Gastroesophageal sphincter (tissue), 4 donors: ENCODE results near the gene CLIP1. TPM values are rescaled to one million over a fixed set of nuclear protein-coding genes. Genes with fewer than 3 reads are reported as not detected.
A peak's percentile ranks its signal among the peaks of the same experiment; 100 is the strongest.
"Not testable (repeated sequence)": the region's sequence is repeated elsewhere in the genome, so short reads cannot be mapped to it uniquely, and the experiment has no call there.

Experiments
- ATAC-seq: fragments of 150-250 bp; one replicate; pipeline ENCODE4 v1.9.1; 2016; ENCODE audit warnings: mild to moderate bottlenecking, moderate library complexity
- H3K27ac ChIP-seq, 4 donors: fragments of 200-600 bp; sonication (generic) in 3 of 4; 1 replicate in 3 of 4; 2 replicates in 1 of 4; pipeline ENCODE4 v1.5.1; 2016 to 2019
- H3K27me3 ChIP-seq: fragments of 200-600 bp; sonication (generic); one replicate; pipeline ENCODE4 v1.5.1; 2019
- H3K36me3 ChIP-seq, 2 donors: fragments of 200-600 bp; sonication (generic); one replicate each; pipeline ENCODE4 v1.5.1; 2019; ENCODE audit warnings: control low read depth in 1 of 2
- H3K4me1 ChIP-seq, 3 donors: fragments of 200-600 bp; sonication (generic); 1 replicate in 2 of 3; 2 replicates in 1 of 3; pipeline ENCODE4 v1.5.1; 2016 to 2019; ENCODE audit warnings: control low read depth in 2 of 3
- H3K4me3 ChIP-seq, 2 donors: fragments of 200-600 bp; sonication (generic); one replicate each; pipeline ENCODE4 v1.5.1; 2019; ENCODE audit warnings: mild to moderate bottlenecking in 1 of 2, moderate library complexity in 1 of 2
- H3K9me3 ChIP-seq, 3 donors: fragments of 200-600 bp; sonication (generic); one replicate each; pipeline ENCODE4 v1.5.1; 2017 to 2019; ENCODE audit warnings: control low read depth in 2 of 3
- CTCF ChIP-seq, 4 experiments: fragments of 200-600 bp in 2 of 4; fragments of 450-650 bp in 2 of 4; sonication (generic) in 1 of 4; IDR thresholded peaks; one replicate each; pipeline ENCODE4 v1.5.1; 2017 to 2019; ENCODE audit warnings: antibody characterized with exemption in 4 of 4, mild to moderate bottlenecking in 2 of 4, moderate library complexity in 2 of 4
- EP300 ChIP-seq: sonication (generic); formaldehyde crosslinking; IDR thresholded peaks from one replicate; pipeline ENCODE4 v1.6.1; 2017; ENCODE audit warnings: antibody characterized with exemption, mild to moderate bottlenecking
- POLR2A ChIP-seq, 2 donors: fragments of 450-650 bp; IDR thresholded peaks; one replicate each; pipeline ENCODE4 v1.6.1; 2017; ENCODE audit warnings: antibody characterized with exemption in 2 of 2, mild to moderate bottlenecking in 2 of 2, moderate library complexity in 1 of 2
- POLR2AphosphoS5 ChIP-seq: sonication (generic); formaldehyde crosslinking; IDR thresholded peaks from one replicate; pipeline ENCODE4 v1.6.1; 2017; ENCODE audit warnings: antibody characterized with exemption
- WGBS, 2 donors: methylation state at CpG; one replicate each; pipeline ENCODE4 v1.1.5; 2018; ENCODE audit warnings: low coverage in 1 of 2; 5-methylcytosine and 5-hydroxymethylcytosine counted together
- total RNA-seq, 4 donors: library from RNA; depleted of rRNA; stranded (reverse); fragments of >200 nt; gene quantifications; one replicate each; pipeline ENCODE4 v1.1.0, GENCODE V29; 2016

The CLIP1 gene
- total RNA-seq, 4 donors from 2014 or later, result 186 to 272 (median 208) TPM

DNA sequence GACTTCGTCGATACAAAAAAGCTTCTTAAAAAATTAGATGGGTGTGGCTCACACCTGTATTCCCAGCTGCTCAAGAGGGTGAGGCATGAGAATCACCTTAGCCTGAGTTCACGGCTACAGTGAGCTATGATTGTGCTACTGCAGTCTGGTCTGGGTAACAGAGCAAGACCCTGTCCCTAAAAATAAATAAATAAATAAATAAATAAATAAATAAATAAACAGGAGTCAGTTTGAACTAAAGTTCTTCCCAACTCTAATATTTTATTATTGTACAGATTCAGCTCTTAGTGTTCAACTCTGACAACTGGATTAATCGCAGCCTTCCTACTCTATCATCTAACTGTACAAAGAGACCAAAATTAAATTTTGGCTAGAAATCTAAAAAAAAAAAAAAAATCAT is 12.7 kb upstream of the CLIP1 start:
- H3K4me1 ChIP-seq, result peaks cover 0 to 13% (median 0%) of the 10 kb centered on the region in 3 donors
- H3K9me3 ChIP-seq, result no peaks in the 10 kb centered on the region
- TF ChIP-seq EP300 (no peak), CTCF (IDR thresholded peaks at IDR 0.05) (no peak), POLR2A (IDR thresholded peaks at IDR 0.05) (no peak), POLR2AphosphoS5 (no peak)

DNA sequence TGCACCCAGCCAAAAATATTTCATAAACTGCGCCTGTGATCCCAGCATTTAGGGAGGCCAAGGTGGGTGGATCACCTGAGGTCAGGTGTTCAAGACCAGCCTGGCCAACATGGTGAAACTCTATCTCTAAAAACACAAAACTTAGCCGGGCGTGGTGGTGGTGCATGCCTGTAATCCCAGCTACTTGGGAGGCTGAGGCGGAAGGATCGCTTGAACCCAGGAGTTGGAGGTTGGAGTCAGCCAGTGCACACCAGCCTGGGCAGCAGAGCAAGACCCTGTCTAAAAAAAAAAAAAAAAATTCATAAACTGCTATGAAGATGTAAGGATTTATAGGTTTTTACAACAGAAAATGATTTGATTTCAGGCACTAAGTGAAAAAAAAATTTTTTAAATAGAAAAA is 6.6 kb upstream of the CLIP1 start:
- H3K27me3 ChIP-seq, H3K4me3 ChIP-seq, H3K36me3 ChIP-seq, H3K27ac ChIP-seq, ATAC-seq, H3K4me1 ChIP-seq, H3K9me3 ChIP-seq: not testable (repeated sequence)
- WGBS, 2 donors, result 100% methylated on average over 1 of the region's 5 CpGs; no CpG with 5 or more reads in 1 of the 2 donors

More for the DNA sequence above, 12.7 kb upstream of the CLIP1 start:
- H3K27me3 ChIP-seq, result no peaks in the 10 kb centered on the region
- H3K36me3 ChIP-seq, result no peaks in the 10 kb centered on the region
- H3K4me3 ChIP-seq, result no peak overlapping the region
- no peak for ATAC-seq
- WGBS, 2 donors, result 93 to 100% methylated on average over 1 to 4 of the region's 4 CpGs
- no peak overlapping the region for H3K27ac ChIP-seq

DNA sequence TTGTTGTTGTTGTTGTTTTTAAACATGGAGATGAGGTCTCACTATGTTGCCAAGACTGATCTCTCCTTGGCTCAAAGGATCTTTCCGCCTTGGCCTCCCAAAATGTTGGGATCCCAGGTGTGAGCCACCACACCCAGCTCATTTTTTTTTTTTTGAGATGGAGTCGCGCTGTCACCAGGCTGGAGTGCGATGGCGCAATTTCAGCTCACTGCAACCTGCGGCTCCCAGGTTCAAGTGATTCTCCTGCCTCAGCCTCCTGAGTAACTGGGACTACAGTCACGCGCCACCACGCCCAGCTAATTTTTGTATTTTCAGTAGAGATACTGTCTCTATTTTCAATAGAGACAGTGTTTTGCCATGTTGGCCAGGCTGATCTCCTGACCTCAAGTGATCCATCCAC is 4.9 kb upstream of the CLIP1 start:
- Histone ChIP-seq H3K4me3 (no peak overlapping the region), H3K36me3 (no peaks in the 10 kb centered on the region), H3K27ac (no peak overlapping the region), H3K4me1 (peaks cover 0 to 14% (median 4%) of the 10 kb centered on the region in 3 donors), H3K9me3 (no peaks in the 10 kb centered on the region), H3K27me3 (no peaks in the 10 kb centered on the region)
- no peak for ATAC-seq
- TF ChIP-seq POLR2AphosphoS5 (no peak), EP300 (no peak), POLR2A (IDR thresholded peaks at IDR 0.05) (no peak), CTCF (IDR thresholded peaks at IDR 0.05) (no peak)
- 90 to 100% methylated on average over 1 to 6 of the region's 9 CpGs for WGBS, 2 donors

DNA sequence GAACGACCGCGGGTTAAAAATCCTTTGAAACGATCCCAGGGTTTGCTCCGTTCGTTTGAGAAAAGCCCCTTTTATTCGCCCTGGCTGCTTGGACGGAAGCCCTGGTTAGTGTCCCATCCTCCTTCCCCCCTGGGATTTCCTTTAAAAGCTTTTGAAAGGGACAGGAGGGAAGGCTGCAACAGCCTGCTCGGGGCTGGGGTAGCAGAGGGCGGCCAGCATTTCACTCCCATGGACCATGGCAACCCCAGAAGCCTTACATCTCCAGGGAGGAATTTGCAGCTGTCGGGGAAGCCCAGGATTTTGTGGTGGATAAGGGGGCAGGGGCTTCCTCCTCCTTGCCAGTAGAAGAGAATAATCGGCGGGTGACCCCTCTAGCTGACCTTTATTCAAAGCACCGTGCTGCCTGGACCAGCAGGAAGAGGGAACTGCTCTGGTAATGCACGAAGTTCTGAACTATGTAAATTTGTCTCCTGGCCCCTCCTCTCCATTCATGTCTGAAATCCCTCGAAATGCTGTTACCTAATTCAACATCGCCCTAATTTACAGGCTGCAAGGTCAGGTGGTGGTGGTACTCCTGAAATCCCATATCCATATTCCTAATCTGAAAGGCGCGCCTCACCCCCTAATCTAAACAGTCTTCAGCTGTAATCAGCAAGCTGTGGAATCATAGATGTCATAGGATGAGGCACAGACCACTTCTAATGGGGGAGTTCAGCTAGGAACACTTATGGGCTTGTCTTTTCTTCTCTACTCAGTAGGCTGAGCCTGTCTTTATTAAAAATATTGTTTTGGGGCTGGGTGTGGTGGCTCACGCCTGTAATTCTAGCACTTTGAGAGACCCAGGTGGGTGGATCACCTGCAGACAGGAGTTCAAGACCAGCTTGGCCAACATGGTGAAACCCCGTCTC is 1.0 kb upstream of the CLIP1 start:
- no peaks in the 10 kb centered on the region for H3K9me3 ChIP-seq
- no peaks in the 10 kb centered on the region for H3K36me3 ChIP-seq
- no peak for TF ChIP-seq POLR2AphosphoS5
- TF ChIP-seq POLR2A (IDR thresholded peaks at IDR 0.05), result no peak
- no peak for TF ChIP-seq CTCF (IDR thresholded peaks at IDR 0.05)
- TF ChIP-seq EP300, result no peak
- ATAC-seq, result no peak
- H3K27ac ChIP-seq, result peak overlapping the region; percentile 82 to 100 (median 98)
- peaks cover 4 to 44% (median 17%) of the 10 kb centered on the region in 3 donors for H3K4me1 ChIP-seq
- peak overlapping the region; percentile 56 to 86 for H3K4me3 ChIP-seq
- no peaks in the 10 kb centered on the region for H3K27me3 ChIP-seq
- 5 to 30% methylated on average over 11 to 13 of the region's 21 CpGs for WGBS, 2 donors

DNA sequence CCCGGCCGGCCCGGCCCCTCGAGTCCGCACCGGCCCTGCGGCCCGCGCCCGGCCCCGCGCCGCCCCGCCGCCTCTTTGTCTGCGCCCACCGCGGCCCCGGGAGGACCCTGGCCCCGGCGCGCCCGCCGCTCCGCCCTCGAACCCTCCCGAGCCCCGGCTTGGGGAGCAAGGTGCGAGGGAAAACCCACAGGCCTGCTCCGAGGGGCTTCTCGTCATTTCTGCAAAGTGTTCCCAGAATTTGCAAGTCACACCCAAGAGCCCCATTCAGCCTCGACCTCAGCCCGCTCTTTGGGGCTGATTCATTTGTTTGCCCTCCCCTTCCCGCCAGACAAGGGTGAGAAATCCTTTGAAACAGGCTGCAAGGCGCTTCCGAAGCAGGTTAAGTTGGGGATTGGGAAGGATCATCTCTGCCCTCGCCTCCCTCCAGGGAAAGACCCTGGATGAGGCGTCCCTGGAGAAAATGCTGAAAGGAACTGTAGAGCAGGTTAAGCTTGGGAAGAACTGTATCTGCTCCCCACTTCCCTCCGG is 325 bp upstream of the CLIP1 start:
- Histone ChIP-seq H3K4me3 (peak overlapping the region; percentile 56 to 86), H3K9me3 (no peaks in the 10 kb centered on the region), H3K27me3 (no peaks in the 10 kb centered on the region), H3K36me3 (no peaks in the 10 kb centered on the region), H3K4me1 (peaks cover 4 to 51% (median 17%) of the 10 kb centered on the region in 3 donors), H3K27ac (peak overlapping the region; percentile 82 to 100 (median 98))
- WGBS, 2 donors, result 0% methylated on average over 4 of the region's 39 CpGs
- ATAC-seq, result peak; percentile 17
- no peak for TF ChIP-seq EP300
- peak; percentile 74 for TF ChIP-seq POLR2AphosphoS5
